Endodermal cell (in vitro differentiated cells): ENCODE data around the gene HRH1. TPM values are rescaled to one million over a fixed set of nuclear protein-coding genes. Genes with fewer than 3 reads are reported as not detected.

Experiments used
- DNase-seq: peaks from one replicate; pipeline ENCODE4 v3.0.0-alpha.2; 2017
- H3K27ac ChIP-seq: 2 replicates; pipeline ENCODE4 v1.5.1; 2013; ENCODE audit warnings: mild to moderate bottlenecking, low read depth, low read length, moderate library complexity
- H3K27me3 ChIP-seq: 2 replicates; pipeline ENCODE4 v1.6.1; 2013; ENCODE audit warnings: mild to moderate bottlenecking, low read length, moderate library complexity; ENCODE audit not compliant: insufficient read depth, control insufficient read depth, poor library complexity, severe bottlenecking
- H3K36me3 ChIP-seq: 2 replicates; pipeline ENCODE4 v1.7.0; 2013; ENCODE audit warnings: mild to moderate bottlenecking, low read length, moderate library complexity; ENCODE audit not compliant: control insufficient read depth, insufficient read depth
- H3K4me1 ChIP-seq: one replicate; pipeline ENCODE4 v1.7.0; 2013; ENCODE audit warnings: low read length; ENCODE audit not compliant: control insufficient read depth, insufficient read depth
- H3K4me3 ChIP-seq: 2 replicates; pipeline ENCODE4 v1.5.1; 2013; ENCODE audit warnings: mild to moderate bottlenecking, low read length, moderate library complexity
- H3K9ac ChIP-seq: 2 replicates; pipeline ENCODE4 v1.6.1; 2013; ENCODE audit warnings: mild to moderate bottlenecking, low read length, moderate library complexity; ENCODE audit not compliant: poor library complexity, severe bottlenecking; ENCODE audit errors: extremely low read depth
- H3K9me3 ChIP-seq: 2 replicates; pipeline ENCODE4 v1.6.1; 2013; ENCODE audit warnings: mild to moderate bottlenecking, low read length, moderate library complexity; ENCODE audit not compliant: control insufficient read depth
- H3K27ac Mint-ChIP-seq: 2 replicates; pipeline ENCODE4 v1.8.0; 2020; ENCODE audit warnings: mixed read lengths
- H3K27me3 Mint-ChIP-seq: 2 replicates; pipeline ENCODE4 v1.8.0; 2021; ENCODE audit warnings: mild to moderate bottlenecking, mixed read lengths; ENCODE audit not compliant: insufficient read depth
- H3K36me3 Mint-ChIP-seq: 2 replicates; pipeline ENCODE4 v1.8.0; 2020; ENCODE audit warnings: low read depth, mixed read lengths
- H3K4me1 Mint-ChIP-seq: 2 replicates; pipeline ENCODE4 v1.8.0; 2020; ENCODE audit warnings: mixed read lengths
- H3K4me3 Mint-ChIP-seq: 2 replicates; pipeline ENCODE4 v1.8.0; 2020; ENCODE audit warnings: mild to moderate bottlenecking, moderate library complexity, mixed read lengths
- H3K9me3 Mint-ChIP-seq: 2 replicates; pipeline ENCODE4 v1.8.0; 2020; ENCODE audit warnings: mild to moderate bottlenecking, mixed read lengths
- WGBS, 2 experiments: methylation state at CpG; one replicate each; pipeline versions ENCODE4 v1.1.5 to v1.1.7; 2013; ENCODE audit warnings: missing lambda C conversion rate in 2 of 2, mixed read lengths in 1 of 2; ENCODE audit not compliant: insufficient coverage in 1 of 2, insufficient read length in 1 of 2; 5-methylcytosine and 5-hydroxymethylcytosine counted together
- total RNA-seq, 2 donors: library from RNA; stranded (reverse); fragmentation: NEBNext Ultra II Directional in 1 of 2; extraction: Animal tissue kit (Norgen Biotek cat#: 25700) in 1 of 2; gene quantifications; 2 replicates in 1 of 2; 3 replicates in 1 of 2; pipeline ENCODE4 v1.2.1, GENCODE V29; 2021
- TF ChIP-seq, protein P1 (sequence below): fragments of 200-600 bp; sonication (generic); conservative IDR thresholded peaks from 2 replicates; pipeline ENCODE4 v1.5.0; 2021; ENCODE audit warnings: antibody characterized with exemption, mild to moderate bottlenecking

The HRH1 gene
- total RNA-seq, 2 donors from 2014 or later, result 0.13 TPM; not detected in 1

DNA sequence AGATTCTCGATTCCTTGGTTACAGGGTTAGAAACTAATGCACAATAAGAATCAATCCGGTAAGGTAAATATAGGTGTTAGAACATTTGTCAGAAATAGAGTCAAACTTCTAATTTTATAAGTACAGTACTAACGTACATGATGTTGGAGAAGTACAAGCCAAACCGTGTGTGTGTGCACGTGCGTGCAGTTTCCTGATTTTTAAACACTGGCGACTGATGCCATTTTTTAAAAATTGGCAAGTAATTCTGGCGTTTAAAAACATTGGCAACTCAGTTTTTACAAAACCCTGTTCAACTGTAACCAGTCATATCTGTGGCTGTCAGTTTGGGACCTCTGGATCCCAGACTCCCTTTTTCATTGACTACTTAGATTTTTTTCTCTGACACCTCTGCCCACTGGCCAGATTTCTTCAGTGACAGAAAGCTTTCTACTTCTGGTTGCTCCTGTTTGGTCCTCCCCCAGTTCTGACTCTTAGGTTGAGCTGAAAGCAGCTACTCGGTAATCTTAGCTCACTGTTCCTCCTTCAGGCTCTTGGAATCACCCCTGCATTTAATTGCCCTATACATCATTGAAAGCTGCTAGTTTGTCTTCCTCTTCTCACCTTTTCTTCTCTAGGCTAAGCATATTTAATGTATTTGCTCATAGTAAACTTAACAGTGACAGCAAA is 118.7 kb downstream of the HRH1 start:
- peaks cover 13% of the 10 kb centered on the region for H3K36me3 ChIP-seq
- peak overlapping the region; percentile 99 for H3K27ac Mint-ChIP-seq
- H3K27me3 ChIP-seq, result no peaks in the 10 kb centered on the region
- peaks cover 24% of the 10 kb centered on the region for H3K36me3 Mint-ChIP-seq
- peak overlapping the region; percentile 94 for H3K9ac ChIP-seq
- peak overlapping the region; percentile 97 for H3K4me3 Mint-ChIP-seq
- peaks cover 3% of the 10 kb centered on the region for H3K4me1 ChIP-seq
- peak overlapping the region; percentile 95 for H3K4me3 ChIP-seq
- peaks cover 1% of the 10 kb centered on the region for H3K27me3 Mint-ChIP-seq
- H3K9me3 ChIP-seq, result peaks cover 13% of the 10 kb centered on the region
- WGBS, 2 experiments, result 26 to 43% methylated on average over 4 to 9 of the region's 9 CpGs
- TF ChIP-seq, protein P1, sequence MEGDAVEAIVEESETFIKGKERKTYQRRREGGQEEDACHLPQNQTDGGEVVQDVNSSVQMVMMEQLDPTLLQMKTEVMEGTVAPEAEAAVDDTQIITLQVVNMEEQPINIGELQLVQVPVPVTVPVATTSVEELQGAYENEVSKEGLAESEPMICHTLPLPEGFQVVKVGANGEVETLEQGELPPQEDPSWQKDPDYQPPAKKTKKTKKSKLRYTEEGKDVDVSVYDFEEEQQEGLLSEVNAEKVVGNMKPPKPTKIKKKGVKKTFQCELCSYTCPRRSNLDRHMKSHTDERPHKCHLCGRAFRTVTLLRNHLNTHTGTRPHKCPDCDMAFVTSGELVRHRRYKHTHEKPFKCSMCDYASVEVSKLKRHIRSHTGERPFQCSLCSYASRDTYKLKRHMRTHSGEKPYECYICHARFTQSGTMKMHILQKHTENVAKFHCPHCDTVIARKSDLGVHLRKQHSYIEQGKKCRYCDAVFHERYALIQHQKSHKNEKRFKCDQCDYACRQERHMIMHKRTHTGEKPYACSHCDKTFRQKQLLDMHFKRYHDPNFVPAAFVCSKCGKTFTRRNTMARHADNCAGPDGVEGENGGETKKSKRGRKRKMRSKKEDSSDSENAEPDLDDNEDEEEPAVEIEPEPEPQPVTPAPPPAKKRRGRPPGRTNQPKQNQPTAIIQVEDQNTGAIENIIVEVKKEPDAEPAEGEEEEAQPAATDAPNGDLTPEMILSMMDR, result no peak
- H3K4me1 Mint-ChIP-seq, result peaks cover 10% of the 10 kb centered on the region
- H3K27ac ChIP-seq, result no peak overlapping the region
- H3K9me3 Mint-ChIP-seq, result peaks cover 18% of the 10 kb centered on the region
- no peak for DNase-seq

DNA sequence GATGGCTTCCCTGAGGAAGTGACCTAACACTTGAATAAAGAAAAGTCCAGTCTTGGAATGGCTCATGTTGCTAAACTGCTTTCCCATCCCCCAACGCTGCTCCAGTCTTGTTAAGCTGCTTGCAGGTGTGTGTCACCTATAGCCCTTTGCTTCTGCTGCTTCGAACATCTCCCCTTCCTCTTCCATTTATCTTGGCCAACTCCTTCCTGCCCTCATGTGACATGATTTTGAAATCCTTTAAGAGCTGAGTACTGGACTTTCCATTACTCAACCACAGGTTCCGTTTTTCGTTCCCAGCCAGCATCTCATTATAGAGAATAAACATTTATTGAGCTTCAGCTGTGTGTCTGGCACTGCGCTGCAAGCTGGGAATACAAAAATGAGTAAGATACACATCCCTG is 119.6 kb downstream of the HRH1 start:
- Histone ChIP-seq H3K4me1 (peaks cover 3% of the 10 kb centered on the region), H3K9me3 (peaks cover 13% of the 10 kb centered on the region), H3K36me3 (peaks cover 21% of the 10 kb centered on the region), H3K27me3 (no peaks in the 10 kb centered on the region), H3K27ac (no peak overlapping the region), H3K9ac (no peak overlapping the region), H3K4me3 (no peak overlapping the region)
- peaks cover 10% of the 10 kb centered on the region for H3K4me1 Mint-ChIP-seq
- WGBS, 2 experiments, result 95 to 100% methylated on average over 5 of the region's 5 CpGs
- peak overlapping the region; percentile 97 for H3K4me3 Mint-ChIP-seq
- DNase-seq, result no peak
- peaks cover 23% of the 10 kb centered on the region for H3K9me3 Mint-ChIP-seq
- H3K27ac Mint-ChIP-seq, result no peak overlapping the region
- H3K27me3 Mint-ChIP-seq, result no peaks in the 10 kb centered on the region
- H3K36me3 Mint-ChIP-seq, result peaks cover 30% of the 10 kb centered on the region
- TF ChIP-seq, protein P1, result no peak

DNA sequence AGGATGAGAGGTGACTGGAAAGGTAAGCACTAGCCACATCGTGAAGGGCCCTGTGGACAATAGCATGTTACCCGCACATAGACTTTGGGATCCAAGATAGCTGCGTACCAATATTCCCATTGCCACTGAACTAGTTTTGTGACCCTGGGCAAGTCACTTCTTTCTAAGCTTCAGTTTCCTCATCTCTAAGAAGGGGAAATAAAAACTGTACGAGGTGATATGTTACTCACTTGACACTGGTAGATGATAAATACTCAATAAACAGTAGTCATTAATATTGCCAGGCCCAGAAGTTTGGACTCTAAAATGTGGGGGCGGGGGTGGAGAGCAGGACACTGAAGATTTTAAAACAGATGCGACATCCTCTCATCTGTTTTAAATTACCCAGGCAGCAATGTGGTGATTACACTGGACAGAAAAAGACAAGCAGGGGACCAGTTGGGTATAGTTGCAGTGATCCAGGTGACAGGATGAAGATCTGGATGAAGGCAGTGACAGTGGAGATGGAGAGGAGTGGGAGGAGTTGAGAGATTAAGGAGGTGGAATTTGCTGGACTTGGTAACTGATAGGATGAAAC is 120.4 kb downstream of the HRH1 start:
- TF ChIP-seq, protein P1, result no peak
- 94 to 100% methylated on average over 3 to 5 of the region's 6 CpGs for WGBS, 2 experiments
- H3K27me3 Mint-ChIP-seq, result no peaks in the 10 kb centered on the region
- no peak for DNase-seq
- Histone ChIP-seq H3K36me3 (peaks cover 22% of the 10 kb centered on the region), H3K4me3 (no peak overlapping the region), H3K27me3 (no peaks in the 10 kb centered on the region), H3K9me3 (peaks cover 13% of the 10 kb centered on the region), H3K9ac (no peak overlapping the region), H3K27ac (no peak overlapping the region), H3K4me1 (peaks cover 3% of the 10 kb centered on the region)
- no peak overlapping the region for H3K27ac Mint-ChIP-seq
- H3K36me3 Mint-ChIP-seq, result peaks cover 30% of the 10 kb centered on the region
- no peak overlapping the region for H3K4me3 Mint-ChIP-seq
- peaks cover 10% of the 10 kb centered on the region for H3K4me1 Mint-ChIP-seq
- peaks cover 23% of the 10 kb centered on the region for H3K9me3 Mint-ChIP-seq
